Stimulated activated CD8-positive, alpha-beta memory T cell treated with anti-CD3 and anti-CD28 coated beads, Interleukin-7, amount 100 ng/mL, for 24 hours (primary cell): ENCODE measurements around the gene SATB2.
A peak's percentile ranks its signal among the peaks of the same experiment; 100 is the strongest.

Experiments used
- DNase-seq: peaks from one replicate; pipeline ENCODE4 v3.0.0-alpha.2; 2020; ENCODE audit warnings: low read depth

SATB2 gene

DNA sequence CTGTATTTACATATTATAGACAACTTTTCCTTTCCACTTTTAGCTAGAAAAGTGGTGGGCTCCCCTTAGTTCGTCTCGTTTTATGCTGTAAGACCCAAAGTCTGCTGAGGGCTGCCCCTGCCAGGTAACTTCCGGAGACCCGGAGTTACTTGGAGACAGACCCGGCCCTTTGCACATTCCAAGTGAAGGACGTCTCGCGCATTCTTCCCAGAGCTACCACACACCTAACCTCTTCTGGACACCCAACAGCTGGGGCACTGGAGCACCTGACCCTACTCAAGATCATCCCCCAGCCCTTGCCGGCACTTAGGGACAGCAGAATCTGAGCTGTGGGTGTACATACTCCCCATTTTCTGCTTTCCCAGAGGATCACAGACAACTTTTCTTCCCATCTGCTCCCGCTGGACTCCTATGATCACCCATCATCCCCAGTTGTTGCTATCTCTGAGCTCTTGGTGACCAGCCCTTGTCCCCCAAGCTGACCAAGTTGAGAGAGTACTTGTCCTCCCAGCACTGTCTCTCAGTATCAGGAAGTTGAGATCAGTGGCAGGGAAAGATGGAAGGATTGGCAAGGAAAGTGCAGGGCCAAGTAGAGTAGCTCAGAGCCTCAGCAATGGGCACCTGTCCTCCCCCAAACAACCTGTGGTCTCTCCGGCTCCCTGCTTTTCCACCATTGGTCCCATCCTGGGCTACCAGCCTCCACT lies 8.4 kb upstream of the SATB2 start:
- DNase-seq: no peak

DNA sequence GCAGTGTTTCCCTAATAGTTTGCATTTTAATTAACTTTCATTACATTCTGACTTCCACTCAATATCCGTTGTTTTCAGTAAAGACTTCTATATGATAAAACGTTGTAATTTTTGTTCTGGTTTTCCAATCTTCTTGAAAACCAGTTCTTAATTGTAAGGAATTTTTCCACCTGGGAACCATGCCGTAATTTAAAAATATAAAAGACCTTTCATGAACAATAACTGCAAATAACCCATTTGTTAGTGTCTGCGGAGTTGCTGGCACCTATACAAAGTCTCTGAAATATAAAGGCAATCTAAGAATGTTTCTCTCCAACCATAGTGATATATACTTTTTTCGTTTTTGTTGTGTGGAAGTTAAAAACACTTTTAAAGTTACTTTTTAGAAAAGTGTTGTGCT lies 7.7 kb upstream of the SATB2 start:
- no peak for DNase-seq

DNA sequence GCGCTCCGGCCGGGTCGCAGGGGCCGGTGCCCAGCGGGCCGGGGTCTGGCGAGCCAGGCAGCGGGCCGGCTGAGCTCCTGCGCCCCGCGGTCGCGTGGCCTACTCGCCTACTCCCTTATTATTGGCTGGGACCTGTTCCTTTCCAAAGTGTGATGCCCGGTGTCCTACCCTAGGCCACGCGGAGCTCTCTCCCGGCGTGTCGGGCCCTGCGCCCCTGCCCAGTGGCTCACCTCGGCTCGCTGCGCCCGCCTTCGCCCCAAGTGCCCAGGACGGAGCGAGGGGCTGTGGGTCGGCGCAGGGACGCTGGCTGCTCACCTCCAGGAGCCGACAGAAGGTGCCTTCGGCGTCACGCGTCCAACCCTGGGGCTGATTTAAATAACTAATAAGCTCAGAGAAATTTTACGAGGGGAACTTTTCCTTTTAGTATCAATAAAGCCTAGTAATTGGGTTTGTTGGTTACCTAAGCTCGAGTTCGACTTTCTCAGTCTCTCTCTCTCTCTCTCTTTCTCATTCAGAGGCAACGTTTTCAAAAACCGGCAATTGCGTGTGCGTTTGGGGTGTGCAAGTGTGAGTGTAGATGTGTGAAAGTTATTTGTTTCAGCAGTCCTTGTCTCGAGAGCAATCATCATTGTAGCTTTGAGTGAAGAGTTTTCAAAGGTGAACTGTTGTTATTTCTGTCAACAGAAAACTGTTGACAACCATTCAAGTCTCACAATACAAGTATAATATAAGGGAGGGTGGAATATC lies 7.0 kb upstream of the SATB2 start:
- no peak for DNase-seq

DNA sequence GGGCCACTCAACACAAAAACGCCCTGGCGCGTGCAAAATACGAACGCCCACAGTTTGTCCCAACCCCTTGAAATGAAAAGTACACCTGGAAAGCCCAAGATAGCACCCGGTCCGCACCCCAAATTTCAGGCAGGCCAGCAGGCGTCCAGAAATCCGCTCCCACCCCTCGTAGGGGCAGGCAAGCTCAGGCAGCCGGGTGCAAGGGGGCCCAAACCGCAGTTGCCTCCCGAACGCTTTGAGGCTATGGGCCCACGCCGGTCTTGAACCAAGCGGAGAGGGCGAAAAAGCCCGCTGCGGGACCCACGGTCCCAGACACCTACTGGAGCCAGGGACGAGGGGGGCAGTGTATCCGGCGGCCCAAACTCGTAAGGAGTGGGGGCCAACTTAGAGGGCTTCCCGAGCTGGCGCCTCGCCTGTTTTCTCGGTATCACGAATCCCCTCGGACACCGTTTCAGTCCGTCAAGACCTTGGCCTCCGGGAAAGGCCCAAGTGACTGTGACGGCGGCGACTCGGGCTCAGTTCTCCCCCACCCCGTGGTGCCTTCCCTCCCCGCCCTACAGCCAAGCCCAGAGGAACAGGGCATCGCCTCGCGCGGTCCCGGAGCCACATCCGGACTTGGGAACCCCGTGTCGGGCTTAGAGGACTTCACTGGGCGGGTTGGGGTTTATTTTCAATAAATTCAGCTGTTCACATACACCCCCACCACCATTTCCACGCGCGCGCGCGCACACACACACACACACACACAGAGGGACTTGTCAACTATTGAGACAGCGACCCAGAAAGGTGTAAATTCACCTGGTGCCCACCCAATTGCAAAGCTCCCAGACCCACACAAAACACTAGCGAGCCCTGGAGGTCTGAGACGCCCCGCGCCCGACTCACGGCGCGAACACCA lies 6.2 kb upstream of the SATB2 start:
- DNase-seq: no peak

DNA sequence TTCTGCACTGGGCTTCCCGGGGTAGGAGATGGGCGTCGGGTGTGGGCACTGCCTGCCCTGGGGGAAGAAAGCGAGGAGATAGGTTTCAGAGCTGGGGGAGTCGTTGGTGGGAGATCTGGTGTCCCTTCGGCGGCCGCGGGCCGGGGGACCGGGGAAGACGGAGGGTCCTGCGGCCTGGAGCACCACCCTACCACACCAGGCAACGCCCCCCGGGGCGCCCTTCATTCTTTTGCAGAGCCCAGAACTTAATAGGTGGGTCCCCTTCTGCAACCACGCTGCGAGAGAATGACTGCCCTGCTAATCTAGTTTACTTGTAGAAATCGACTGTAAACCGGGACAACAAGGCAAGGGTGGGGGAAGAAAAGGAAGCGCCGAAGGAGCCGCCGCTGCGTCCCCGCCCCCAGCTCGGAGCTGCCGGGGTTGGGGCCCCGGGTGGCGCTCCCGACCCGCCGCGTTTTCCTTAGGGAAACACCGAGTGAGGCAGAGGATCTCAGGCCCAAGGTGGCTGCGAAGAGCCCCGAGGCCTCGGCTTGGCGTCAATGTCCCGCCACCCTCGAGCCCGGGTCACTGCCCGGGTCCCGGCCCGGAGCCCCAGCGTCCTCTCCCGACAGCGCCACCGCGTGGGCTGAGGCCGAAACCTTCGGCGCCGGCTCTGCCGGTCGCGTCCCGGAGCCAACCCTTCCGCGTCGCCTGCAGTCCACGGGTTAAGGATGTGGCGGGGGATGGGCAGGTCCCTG lies 5.4 kb upstream of the SATB2 start:
- DNase-seq: no peak

DNA sequence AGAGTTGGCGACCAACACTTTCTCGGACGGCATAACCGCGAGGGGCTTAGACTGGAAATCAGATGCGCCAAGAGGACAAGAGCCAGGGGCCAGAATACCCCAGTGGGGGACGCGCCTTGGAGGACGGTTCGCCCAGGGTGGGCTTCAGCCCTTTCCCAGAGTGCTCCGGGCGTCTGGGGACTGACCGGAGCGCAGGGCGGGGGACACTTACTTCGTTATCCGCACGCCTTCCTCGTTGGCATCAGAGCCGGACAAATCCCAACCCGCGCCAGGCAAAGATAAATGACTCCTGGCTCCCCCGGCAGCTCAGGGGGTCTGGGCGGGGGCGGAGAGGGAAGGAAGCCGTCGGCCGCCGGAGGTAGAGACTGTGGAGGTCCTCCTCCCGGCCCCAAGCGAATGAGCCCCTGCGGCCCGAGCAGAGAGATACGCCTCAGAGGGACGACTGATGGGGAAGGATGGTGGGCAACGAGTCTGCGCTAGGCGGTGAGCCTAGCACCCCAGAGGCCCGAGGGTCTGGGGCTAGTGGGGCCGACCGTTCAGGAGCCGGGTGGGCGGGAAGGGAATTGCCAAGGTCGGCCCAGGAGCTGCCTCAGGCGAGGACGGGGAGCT lies 4.7 kb upstream of the SATB2 start:
- no peak for DNase-seq

DNA sequence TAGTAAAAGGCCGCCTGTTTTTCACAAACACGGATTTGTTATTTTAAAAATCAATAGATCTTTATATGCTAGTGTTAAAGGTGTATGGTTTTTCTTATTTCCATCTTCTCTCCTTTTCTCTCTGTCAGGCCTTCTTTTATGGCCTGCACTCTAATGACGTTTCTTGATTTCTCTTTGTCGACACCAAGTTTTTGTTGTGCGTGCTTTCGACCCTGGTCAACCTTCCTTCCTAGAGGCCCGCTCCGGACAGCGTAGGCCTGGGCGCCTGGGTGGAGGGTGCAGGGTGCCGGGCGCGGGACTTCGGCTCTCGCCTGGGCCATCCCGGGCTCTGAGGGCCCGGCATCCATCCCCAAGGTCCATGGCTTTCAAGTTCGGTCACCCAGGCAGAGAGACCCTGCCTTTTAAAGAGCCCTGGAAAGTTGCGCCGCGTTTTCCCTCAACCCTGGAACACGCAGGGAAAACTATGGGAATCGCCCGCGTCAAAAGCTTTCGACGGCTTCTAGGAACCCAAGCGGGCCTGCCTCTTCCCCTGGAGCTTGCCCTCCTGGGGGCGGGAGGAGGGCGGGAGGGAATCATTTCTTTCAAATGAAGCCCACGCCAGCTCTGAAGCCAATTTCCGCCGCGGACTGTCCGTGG lies 4.1 kb upstream of the SATB2 start:
- no peak for DNase-seq

DNA sequence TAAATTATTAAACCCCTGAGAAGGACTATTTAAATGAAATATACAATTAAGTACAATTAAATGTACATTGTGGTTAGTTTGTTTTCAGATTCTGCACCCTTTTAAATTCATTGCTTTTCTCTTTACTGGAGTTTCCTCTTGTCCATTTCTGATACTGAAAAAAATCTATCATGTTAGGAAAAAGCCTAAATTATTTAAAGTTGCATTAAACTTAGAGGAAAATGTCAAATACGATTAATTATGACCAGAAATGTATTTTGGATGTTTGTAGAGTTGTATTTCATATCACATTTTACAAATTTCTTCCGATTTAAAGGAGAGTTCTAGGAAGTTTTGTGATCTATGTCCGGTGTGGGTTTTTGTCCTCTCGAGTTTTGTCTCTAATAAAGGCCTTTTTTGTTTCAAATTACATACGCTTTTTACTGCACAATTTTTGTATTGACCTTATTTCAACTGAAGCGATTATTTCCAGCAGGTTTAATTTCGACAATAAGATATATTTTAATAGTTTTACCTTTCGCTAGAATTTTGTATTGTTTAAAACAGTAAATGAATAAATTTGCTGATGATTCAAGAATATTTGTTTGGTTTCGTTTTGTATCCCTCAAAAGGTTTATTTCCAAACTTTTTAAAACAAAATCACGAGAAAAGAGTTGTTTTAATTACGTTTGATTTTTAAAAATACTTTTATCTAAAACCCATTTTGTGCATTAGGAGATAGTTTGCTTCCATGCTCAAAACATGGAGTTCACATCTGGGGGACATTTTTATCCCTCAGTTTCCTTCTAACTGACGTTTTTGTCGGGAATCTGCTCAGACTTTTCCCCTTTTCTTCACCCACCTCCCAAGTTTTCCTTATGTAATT lies 3.3 kb upstream of the SATB2 start:
- no peak for DNase-seq

DNA sequence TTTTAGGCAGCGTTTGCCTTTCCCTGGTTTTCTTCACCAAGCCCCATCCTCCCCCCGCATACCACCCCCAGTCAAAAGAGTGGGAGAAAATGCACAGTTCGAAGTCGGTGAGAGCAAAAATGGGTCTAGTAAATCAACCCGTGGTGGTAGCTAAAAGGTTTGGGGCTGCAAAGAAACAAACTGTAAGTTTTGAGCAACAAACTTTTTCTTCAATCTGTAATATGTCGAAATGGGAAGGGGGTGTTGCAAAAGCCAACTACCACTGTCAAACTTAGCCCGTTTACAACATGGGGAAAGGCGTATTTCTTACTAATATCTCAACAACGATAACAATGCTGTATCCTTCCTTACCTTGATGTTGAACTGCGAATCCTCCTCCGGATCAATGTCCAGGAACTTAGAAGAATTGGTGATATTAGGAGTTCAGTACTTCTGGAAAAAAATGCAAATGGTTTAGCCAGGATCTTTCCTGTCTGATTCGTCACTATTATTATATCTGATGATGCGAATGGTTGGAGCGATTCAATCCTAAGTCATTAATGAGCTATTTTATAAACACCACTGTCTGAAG lies 2.4 kb upstream of the SATB2 start:
- DNase-seq: no peak

DNA sequence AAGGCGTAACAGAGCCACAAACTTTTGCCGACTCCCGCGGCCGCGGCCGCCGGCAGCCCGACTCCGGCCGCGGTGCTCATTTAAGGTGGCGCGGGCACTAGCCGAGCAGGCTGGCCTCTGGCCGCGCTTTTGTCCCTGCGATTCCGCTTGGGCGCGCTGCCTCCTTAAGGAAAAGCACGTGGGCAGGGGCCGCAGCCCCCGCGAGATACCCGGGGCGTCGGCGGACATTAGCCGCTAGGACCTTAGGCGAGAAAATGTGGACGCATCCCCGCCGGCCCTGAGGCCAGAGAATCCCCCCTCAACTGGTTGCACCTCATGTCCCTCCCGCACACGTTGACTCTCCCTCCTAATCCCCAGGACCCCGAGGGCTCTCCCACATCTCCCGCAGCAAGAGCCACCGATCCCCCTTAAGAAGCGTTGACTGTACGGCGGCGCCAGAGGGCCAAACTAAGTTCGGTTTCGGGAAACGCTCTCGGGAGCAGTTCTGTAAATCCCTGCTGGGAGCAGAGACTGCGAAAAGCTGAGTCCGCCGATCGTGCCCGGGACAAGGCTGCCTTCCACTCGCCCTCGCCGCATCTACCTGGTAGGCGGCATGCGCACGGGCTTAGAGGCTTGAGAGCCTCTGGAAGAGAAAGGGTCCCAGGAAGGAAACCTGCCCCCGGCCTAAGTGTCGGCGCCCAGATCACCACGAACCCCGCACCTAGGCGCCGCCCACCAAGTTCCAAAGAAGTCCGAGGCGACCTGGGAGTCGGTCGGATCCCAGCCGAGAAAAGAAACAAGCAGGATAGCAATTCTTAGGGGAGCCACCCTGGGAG lies 1.8 kb upstream of the SATB2 start:
- DNase-seq: peak; percentile 55

DNA sequence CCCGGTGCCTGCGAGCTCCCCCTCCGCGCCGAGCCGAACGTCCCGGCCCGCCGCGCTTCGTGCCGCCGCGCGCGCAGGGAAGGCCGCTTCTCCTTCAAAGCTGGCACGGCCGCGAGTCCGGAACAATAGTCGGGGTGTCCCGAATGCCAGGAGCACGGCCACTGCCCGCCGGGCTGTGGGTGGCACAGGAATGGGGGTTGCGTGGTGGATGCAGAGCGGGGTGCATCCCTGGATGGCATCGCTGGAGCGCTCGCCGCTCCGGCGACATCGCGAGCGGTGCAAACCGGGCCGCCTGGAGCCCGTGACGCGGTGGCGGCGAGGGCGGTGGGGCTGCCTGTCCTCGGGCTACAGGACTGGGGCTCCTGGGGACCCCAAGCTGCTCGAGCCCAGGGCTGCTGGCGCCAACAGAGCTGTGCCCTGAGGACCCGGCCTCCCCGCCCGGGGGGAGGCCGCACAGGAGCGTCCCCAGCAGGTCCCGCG lies 1.1 kb upstream of the SATB2 start:
- DNase-seq: no peak

DNA sequence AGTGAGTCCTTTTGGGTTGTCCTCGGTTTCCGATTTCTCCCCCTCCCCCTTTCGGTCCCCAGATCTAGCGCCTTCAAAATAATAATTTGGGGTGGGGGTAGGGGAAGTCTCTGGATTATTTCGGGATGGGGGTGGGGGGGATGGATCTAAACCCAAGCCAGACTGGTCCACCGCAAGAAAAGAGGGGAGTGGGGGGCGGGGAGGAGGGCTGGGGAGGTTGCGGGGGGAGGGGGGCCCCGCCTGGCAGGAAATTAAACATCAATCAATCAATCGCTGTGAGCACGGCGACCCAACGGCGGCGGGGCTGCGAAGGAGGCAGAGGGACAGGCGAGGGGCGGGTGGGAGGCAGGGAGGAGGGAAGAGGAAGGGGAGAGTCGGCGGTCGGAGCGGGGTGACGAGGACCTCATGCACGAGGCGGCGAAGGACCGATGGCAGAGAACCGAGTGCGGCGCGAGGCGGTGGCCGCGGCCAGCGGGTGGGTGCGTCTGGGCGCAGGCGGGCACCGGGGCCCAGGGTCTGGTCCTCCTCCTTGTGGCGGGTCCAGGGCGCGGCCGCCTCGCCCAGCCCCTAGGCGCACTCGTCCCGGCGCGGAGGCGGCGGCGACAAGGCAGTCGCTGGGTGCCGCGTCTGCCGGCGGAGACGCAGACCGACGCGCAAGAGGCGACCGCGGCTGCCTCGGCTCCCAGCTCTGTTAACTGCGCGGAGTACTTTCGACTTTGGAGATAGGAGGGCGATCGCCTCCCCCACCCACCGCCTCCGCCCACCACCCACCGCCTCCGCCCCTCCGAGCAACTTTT lies 468 bp upstream of the SATB2 start:
- no peak for DNase-seq

DNA sequence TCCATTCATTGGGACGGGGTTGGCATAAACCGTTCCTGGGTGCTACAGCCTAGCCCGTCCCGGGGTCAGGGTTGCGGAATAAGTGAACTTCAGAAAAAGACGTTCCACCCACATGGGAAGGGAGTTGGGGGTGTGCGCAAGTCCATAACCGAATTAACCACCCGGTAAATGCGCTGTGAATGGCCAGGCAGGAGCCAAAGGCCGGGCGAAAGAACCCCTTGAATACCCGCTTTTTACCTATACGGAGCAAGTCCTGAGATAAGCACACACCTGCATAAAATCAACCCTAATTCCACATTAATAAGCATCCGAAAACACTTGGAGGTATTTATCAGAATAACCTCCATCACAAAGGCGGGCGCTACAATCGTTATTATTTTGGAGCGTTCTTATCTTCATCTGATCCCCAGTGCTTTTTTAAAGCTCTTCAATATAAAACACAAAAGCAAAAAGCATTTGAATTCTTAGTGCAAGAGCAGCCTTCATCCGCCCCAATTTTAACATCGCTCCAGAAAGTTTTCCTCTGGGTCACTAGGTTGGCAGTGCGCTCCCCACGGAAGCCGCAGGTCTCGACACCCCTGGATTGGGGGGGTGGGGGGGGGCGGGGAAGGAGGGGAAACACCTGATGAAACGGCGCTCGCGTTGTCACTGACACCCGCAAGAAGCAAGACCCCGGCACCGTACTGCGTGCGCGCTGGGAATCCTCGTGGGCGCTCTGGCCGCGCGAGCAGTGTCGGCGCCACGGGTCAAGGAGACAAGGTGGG lies 1.2 kb downstream of the SATB2 start:
- no peak for DNase-seq

DNA sequence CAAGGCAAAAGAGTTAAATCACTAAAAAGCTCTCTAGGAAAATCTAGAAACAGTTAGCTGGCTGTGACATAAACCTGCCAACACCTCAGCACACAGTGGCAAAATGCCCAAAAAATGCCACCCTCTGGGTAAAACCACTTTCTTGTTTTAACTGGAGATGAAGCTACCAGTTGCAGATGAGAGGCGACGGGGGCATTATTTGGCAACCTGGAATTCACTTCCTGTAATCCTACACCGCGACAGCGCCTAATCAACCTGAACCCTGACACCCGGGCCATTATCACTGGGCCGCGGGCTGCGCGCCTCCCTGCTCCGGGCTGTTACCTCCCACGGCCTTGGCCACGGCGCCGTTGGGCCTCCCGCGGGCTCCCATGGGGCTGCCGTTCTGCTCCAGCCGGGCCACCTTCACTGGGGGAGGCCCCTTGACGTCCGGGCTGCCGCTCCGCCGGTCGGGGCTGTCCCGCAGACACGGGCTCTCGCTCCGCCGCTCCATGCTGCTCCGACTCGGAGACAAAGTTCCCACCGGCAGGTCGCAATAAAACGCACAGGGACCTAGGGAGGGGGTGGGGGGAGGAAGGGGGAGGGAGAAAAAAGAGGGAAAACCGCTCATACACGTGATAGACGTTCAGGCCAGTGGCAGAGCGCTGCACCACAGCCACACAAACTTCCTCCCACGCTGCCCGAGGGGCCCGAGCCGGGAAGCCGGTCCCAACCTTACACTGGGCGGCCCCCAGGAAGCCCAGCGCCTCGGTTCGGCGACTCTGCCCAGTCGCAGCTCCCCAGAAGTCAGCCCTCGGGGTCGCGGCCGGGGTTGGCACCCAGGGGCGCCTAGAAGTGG lies 2.0 kb downstream of the SATB2 start:
- DNase-seq: no peak

DNA sequence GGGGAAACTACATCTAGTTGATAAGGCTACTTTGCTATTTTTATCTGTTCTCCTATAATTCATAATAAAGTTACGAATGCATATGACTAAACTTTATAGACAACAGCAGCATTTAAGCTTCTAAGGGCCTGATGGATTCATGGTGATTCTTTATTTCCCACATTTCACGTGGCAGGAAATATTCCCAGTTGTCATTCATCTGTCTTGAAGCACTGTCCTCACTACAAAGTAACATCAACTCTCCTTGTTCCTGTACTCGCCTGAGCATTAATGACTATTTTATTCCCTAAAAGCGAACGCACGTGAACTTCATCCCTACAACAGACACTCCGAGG lies 2.6 kb downstream of the SATB2 start:
- no peak for DNase-seq

DNA sequence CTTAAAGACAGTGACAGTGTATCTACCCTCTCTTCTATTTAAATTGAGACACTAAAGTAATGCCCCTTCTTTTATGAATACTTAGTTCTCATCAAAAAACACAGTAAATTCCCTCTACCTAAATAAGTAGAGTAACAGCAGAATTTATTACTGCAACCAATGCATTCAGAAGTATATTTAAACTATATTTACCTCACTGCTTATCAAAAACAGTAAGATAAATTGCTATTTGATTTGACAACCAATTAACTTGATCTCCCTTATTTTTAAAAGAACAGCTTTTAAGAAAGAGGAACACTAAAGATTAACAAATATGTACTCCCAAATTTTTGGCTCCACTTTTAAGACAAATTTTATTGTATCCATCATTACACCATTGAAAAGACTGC lies 4.8 kb downstream of the SATB2 start:
- DNase-seq: no peak
